ENCODE measurements around the gene SLC6A5.

DNA sequence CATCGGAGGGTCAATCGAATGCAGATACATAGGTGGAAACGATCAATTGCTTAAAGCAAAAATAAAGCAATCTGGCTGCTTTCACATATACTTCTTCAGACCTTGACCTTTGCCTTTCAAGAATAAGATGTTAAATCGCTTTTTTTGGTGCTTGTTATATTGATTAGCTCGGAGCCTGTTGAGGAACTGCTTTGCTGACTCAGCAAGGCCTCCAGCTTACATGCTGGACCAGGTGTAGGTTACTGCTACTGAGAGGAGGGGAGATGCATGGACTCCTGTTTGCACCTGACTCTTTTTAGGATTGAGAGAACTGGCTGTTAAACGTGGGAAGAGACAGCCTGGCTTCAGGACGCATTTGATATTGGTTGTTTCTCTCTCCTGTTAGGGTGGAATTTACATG lies 38.7 kb downstream of the SLC6A5 start:
- TF ChIP-seq, protein P1, sequence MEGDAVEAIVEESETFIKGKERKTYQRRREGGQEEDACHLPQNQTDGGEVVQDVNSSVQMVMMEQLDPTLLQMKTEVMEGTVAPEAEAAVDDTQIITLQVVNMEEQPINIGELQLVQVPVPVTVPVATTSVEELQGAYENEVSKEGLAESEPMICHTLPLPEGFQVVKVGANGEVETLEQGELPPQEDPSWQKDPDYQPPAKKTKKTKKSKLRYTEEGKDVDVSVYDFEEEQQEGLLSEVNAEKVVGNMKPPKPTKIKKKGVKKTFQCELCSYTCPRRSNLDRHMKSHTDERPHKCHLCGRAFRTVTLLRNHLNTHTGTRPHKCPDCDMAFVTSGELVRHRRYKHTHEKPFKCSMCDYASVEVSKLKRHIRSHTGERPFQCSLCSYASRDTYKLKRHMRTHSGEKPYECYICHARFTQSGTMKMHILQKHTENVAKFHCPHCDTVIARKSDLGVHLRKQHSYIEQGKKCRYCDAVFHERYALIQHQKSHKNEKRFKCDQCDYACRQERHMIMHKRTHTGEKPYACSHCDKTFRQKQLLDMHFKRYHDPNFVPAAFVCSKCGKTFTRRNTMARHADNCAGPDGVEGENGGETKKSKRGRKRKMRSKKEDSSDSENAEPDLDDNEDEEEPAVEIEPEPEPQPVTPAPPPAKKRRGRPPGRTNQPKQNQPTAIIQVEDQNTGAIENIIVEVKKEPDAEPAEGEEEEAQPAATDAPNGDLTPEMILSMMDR (IDR thresholded peaks at IDR 0.05; ENCODE audit: extremely low read depth in 1 of 2, insufficient read depth in 1 of 2, low read depth in 1 of 2, low read length in 2 of 2) = no peak
- TF ChIP-seq, protein P2, sequence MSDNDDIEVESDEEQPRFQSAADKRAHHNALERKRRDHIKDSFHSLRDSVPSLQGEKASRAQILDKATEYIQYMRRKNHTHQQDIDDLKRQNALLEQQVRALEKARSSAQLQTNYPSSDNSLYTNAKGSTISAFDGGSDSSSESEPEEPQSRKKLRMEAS (IDR thresholded peaks at IDR 0.05; ENCODE audit: insufficient read depth, insufficient read length) = no peak
- no peak for TF ChIP-seq POLR2A (IDR thresholded peaks at IDR 0.05; ENCODE audit: low read depth, low read length)
- no peak for TF ChIP-seq EZH2 (IDR thresholded peaks at IDR 0.05; ENCODE audit: borderline replicate concordance, low read depth, low read length, severe bottlenecking)
- no peak for TF ChIP-seq FOS (IDR thresholded peaks at IDR 0.05; ENCODE audit: borderline replicate concordance, insufficient read depth, low read length)
- no peak for TF ChIP-seq POLR2AphosphoS5 (IDR thresholded peaks at IDR 0.05; ENCODE audit: insufficient read depth, low read depth, low read length)

Measured in endothelial cell of umbilical vein (primary cell).